Suprapubic skin (tissue), 4 donors: ENCODE measurements around the gene BAIAP3. TPM values are rescaled to one million over a fixed set of nuclear protein-coding genes. Genes with fewer than 3 reads are reported as not detected.
"Not testable (repeated sequence)": the region's sequence is repeated elsewhere in the genome, so short reads cannot be mapped to it uniquely, and the experiment has no call there.

ENCODE experiments used
- DNase-seq, 2 donors: peaks; one replicate each; pipeline ENCODE4 v3.0.0-alpha.2; 2019; ENCODE audit warnings: low spot score in 2 of 2
- H3K27ac ChIP-seq: fragments of 200-600 bp; sonication (generic); one replicate; pipeline ENCODE4 v1.5.1; 2019
- H3K27me3 ChIP-seq: fragments of 200-600 bp; sonication (generic); one replicate; pipeline ENCODE4 v1.5.1; 2019
- H3K36me3 ChIP-seq: fragments of 200-600 bp; sonication (generic); one replicate; pipeline ENCODE4 v1.5.1; 2019
- H3K4me1 ChIP-seq: fragments of 200-600 bp; sonication (generic); one replicate; pipeline ENCODE4 v1.5.1; 2019
- H3K4me3 ChIP-seq: fragments of 200-600 bp; sonication (generic); one replicate; pipeline ENCODE4 v1.5.1; 2019; ENCODE audit warnings: mild to moderate bottlenecking
- H3K9me3 ChIP-seq: fragments of 200-600 bp; sonication (generic); one replicate; pipeline ENCODE4 v1.5.1; 2019
- CTCF ChIP-seq, 2 donors: fragments of 200-600 bp in 1 of 2; fragments of 450-650 bp in 1 of 2; sonication (generic) in 1 of 2; IDR thresholded peaks; one replicate each; pipeline ENCODE4 v1.5.1; 2016 to 2019; ENCODE audit warnings: antibody characterized with exemption in 2 of 2, mild to moderate bottlenecking in 1 of 2, moderate library complexity in 1 of 2
- EP300 ChIP-seq: sonication (generic); formaldehyde crosslinking; IDR thresholded peaks from one replicate; pipeline ENCODE4 v1.6.1; 2017; ENCODE audit warnings: antibody characterized with exemption
- POLR2A ChIP-seq, 2 donors: fragments of 450-650 bp; IDR thresholded peaks; one replicate each; pipeline ENCODE4 v1.6.1; 2017; ENCODE audit warnings: antibody characterized with exemption in 2 of 2, mild to moderate bottlenecking in 2 of 2, moderate library complexity in 2 of 2
- POLR2AphosphoS5 ChIP-seq, 3 donors: sonication (generic); formaldehyde crosslinking; IDR thresholded peaks; one replicate each; pipeline ENCODE4 v1.6.1; 2017; ENCODE audit warnings: antibody characterized with exemption in 3 of 3
- WGBS: methylation state at CpG from one replicate; pipeline ENCODE4 v1.1.5; 2018; 5-methylcytosine and 5-hydroxymethylcytosine counted together
- total RNA-seq, 4 donors: library from RNA; depleted of rRNA; stranded (reverse); fragments of >200 nt; gene quantifications; one replicate each; pipeline ENCODE4 v1.1.0, GENCODE V29; 2016

The BAIAP3 gene
- total RNA-seq, 4 donors from 2014 or later: 0.87 to 6.2 (median 2.5) TPM

GRCh38 chr16:1326946-1327618 lies 6.4 kb upstream of the BAIAP3 start:
- H3K36me3 ChIP-seq: peaks cover 41% of the 10 kb centered on the region
- TF ChIP-seq POLR2A (IDR thresholded peaks at IDR 0.05): no peak
- no peak for TF ChIP-seq EP300
- no peak for TF ChIP-seq CTCF (IDR thresholded peaks at IDR 0.05)
- no peak for TF ChIP-seq POLR2AphosphoS5 (IDR thresholded peaks at IDR 0.05)
- no peak overlapping the region for H3K27ac ChIP-seq
- peaks cover 19% of the 10 kb centered on the region for H3K27me3 ChIP-seq
- H3K9me3 ChIP-seq: no peaks in the 10 kb centered on the region
- no peak overlapping the region for H3K4me3 ChIP-seq
- 69% methylated on average over 5 of the region's 17 CpGs for WGBS
- H3K4me1 ChIP-seq: peaks cover 11% of the 10 kb centered on the region
- no peak for DNase-seq

DNA sequence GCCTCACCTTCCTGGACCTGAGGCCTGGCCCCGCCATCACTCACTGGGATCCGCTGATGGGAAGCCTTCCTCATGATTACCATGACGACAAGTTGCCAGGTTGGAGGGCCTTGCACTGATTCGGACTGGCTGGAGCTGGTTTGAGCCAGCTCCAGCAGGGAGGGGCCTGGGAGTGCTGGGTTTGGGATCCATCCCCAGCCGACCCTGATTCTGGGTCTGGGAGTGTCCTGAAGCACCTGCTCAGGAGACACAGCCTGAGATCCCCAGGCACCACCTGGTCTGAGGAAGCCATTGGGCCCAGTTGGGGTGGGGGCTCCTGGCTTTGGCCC lies 5.9 kb upstream of the BAIAP3 start:
- Histone ChIP-seq H3K4me3 (no peak overlapping the region), H3K36me3 (peaks cover 38% of the 10 kb centered on the region), H3K9me3 (no peaks in the 10 kb centered on the region), H3K27ac (no peak overlapping the region), H3K27me3 (peaks cover 23% of the 10 kb centered on the region), H3K4me1 (peaks cover 16% of the 10 kb centered on the region)
- no peak for DNase-seq
- TF ChIP-seq CTCF (IDR thresholded peaks at IDR 0.05): no peak
- no CpG with 5 or more reads among the region's 5 CpGs for WGBS

DNA sequence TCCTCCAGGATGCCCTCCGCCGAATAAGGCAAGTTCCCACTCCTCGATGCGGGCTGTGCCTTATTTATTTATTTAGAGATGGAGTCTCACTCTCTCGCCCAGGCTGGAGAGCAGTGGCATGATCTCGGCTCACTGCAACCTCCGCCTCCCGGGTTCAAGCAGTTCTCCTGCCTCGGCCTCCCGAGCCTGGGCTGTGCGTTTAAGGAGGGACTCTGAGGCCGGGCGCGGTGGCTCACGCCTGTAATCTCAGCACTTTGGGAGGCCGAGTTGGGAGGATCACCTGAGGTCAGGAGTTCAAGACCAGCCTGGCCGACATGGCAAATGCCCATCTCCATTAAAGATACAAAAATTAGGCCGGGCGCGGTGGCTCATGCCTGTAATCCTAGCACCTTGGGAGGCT lies 5.3 kb upstream of the BAIAP3 start:
- peaks cover 32% of the 10 kb centered on the region for H3K36me3 ChIP-seq
- not testable (repeated sequence) for H3K4me3 ChIP-seq, H3K9me3 ChIP-seq, DNase-seq, H3K27ac ChIP-seq
- H3K4me1 ChIP-seq: peaks cover 22% of the 10 kb centered on the region
- H3K27me3 ChIP-seq: peaks cover 28% of the 10 kb centered on the region
- WGBS: 87% methylated on average over 20 of the region's 20 CpGs

DNA sequence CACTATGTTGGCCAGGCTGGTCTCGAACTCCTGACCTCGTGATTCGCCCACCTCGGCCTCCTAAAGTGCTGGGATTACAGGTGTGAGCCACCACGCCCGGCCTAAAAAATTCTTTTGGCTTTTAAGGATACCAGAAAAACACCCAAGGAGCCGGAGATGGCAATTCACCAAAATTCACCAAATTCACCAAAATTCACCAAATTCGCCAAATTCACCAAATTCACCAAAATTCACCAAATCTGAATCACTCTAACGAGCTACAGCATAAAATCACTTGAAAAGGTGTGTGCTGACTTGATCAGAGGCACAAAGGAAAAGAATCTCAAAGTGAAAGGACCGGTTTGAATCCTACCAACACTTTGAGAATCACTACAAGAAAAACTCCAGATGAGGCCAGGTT lies 4.5 kb upstream of the BAIAP3 start:
- Histone ChIP-seq H3K36me3 (peaks cover 24% of the 10 kb centered on the region), H3K27me3 (peaks cover 36% of the 10 kb centered on the region), H3K4me1 (peaks cover 30% of the 10 kb centered on the region)
- H3K9me3 ChIP-seq, DNase-seq, H3K27ac ChIP-seq, H3K4me3 ChIP-seq: not testable (repeated sequence)
- 87% methylated on average over 10 of the region's 10 CpGs for WGBS

DNA sequence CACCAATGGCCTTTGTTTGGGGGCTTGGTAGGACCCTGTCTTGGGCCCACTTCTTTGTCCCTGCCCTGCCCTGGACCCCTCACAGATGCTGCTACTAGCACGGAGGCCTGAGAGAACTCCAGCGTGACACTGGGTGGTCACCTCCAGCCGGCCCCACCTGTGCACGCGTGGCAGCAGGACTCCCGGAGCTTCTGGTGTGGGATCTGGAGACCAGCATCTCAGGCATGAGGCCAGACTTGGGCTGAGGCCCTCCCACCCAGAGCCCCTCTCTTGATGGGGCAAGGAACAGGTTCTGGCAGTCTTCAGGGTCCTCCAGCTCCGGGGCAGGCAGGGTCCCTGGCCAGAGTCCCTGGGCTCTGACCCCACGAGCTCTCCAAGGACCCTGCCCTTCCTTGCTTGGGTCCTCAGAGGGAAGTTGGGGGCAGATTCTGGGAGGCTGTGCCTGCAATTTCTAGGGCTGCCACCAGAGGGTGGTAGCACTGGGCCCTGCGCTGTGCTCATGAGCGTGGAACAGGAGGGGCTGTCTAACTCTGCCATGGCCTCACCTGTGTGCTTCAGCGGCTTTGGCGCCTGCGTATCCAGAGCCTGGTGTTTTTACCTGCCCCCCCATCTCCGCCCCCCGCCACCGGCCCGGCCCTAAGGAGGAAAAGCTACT lies 3.1 kb upstream of the BAIAP3 start:
- Histone ChIP-seq H3K4me1 (peaks cover 35% of the 10 kb centered on the region), H3K27me3 (peaks cover 51% of the 10 kb centered on the region), H3K36me3 (peaks cover 10% of the 10 kb centered on the region), H3K4me3 (no peak overlapping the region), H3K9me3 (no peaks in the 10 kb centered on the region), H3K27ac (no peak overlapping the region)
- TF ChIP-seq CTCF (IDR thresholded peaks at IDR 0.05): peak in 1 of 2 donors; percentile 36
- no peak for TF ChIP-seq POLR2A (IDR thresholded peaks at IDR 0.05)
- no peak for DNase-seq
- WGBS: 100% methylated on average over 1 of the region's 17 CpGs

DNA sequence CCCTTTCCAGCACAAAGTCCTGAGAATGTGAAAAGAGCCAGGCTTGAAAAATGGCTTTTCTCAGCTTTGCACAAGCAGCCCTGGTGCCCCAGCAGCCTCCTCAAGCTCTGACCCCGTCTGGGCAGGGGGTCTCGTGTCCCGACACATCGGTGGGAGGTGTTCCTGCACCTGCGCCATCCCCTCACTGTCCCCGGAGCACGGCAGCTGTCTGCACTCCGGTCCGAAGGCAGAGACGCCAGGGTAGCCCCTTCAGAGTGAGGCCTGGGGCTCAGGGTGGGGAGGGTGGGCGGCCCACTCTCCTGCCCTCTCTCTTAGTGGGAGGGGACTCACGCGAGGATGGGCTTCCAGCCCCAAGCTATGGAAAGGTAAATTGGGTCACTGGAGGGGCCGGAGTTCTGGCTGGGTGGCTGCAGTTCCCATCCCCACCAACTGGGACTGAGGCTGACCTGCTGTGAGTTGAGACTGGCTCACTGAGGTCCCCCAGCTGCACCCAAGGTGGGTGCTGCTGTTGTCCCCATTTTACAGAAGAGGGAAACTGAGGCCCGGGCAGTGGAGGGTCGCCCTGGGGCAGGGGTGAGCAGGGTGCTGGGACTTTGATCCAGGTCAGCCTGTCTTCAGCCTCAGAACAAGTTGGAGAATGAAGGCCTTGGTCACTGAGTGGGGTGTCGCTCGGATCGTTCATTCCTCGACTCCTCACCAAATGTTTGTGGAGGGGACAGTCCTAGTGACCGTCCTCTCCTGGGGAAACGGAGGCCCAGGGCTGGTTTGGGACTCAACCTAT lies 2.3 kb upstream of the BAIAP3 start:
- Histone ChIP-seq H3K4me3 (peak overlapping the region; percentile 47), H3K36me3 (peaks cover 2% of the 10 kb centered on the region), H3K4me1 (peaks cover 35% of the 10 kb centered on the region), H3K9me3 (no peaks in the 10 kb centered on the region), H3K27me3 (peaks cover 58% of the 10 kb centered on the region), H3K27ac (no peak overlapping the region)
- 47% methylated on average over 6 of the region's 22 CpGs for WGBS
- TF ChIP-seq EP300 (no peak), POLR2AphosphoS5 (IDR thresholded peaks at IDR 0.05) (no peak), POLR2A (IDR thresholded peaks at IDR 0.05) (no peak), CTCF (IDR thresholded peaks at IDR 0.05) (no peak)
- no peak for DNase-seq
